ENCODE data around the gene HAUS7.

HAUS7 gene

DNA sequence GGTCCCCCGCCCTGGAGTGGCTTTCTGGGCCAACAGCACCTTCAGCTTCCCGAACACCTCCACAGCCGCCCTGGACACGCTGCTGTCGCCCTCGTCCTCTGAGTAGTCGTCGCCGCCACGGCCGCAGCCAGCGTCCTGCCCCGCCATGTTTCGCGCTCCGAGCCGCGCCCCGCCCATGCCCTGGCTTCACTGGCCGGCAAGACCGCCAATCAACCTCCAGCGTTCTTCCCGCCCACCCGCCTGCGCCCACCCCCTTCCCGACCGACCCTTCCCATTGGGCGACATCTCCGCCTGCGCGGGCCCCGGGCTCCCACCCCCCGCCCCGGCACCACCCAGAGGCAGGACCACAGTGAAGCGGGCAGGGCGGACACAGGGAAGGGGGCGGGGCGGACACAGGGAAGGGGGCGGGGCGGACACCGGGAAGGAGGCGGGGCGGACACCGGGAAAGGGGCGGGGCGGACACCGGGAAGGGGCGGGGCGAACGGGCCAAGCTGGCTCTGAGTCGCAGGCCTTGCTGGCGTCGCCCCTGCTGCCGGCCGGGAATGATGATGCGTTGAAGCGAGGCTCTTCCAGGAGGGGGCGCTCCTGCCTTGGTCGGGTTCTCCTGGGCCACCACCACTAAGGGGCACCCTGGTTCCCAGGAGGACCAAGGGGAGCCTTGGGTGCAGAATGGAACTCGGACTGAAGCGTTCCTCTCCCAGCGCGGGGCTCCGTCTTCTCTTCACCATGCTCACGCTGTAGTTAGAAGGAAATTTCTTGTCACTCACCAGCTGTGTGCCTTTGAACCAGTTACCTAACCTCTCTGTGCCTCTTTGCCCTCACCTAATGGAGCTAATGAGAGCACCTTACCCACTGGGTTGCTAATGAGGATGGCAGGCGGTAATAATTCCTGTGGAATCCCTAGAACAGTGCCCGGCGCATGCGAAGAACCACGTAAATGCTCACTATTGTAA lies at the start of gene HAUS7:
TSS of gene HAUS7 (minus strand) at position 166 of the 953 bp plus-strand sequence. CDS start at position 147, 19 bp downstream.
- peak; percentile 85 for DNase-seq

DNA sequence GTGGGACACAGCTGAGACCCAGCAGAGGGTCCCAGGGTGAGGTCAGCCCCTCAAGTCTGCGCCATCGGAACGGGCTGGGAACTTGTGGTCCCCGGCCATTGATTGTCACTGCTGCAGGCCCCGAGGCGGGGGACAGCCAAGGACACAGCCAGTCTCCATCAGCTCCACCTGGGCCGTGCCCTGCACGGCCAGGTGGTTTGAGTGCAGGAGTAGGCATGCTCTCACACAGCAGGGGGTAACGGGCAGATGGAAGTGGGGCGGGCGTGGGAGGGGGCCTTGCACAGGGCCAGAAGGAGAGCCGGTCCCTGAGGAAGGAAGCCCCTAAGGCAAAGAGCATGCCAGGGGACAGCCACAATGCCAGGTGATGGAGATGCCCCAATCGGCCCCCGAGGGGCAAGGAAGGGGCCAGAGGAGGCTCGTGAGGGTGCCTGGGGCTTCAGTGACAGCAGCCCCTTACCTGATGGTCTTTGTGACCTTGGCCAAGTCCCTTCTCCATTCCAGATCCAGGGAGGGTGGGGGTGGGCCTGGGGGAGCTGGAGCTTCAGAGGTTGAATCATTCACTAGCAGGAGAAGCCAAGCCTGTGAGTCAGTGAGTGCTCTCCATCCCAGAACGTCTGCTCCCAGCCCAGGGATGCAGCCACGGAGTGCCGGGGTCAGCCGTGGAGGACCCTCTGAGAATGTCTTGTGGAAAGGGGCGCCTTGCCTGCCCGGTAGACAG lies 49.4 kb upstream of the HAUS7 start:
- DNase-seq: peak; percentile 60

DNA sequence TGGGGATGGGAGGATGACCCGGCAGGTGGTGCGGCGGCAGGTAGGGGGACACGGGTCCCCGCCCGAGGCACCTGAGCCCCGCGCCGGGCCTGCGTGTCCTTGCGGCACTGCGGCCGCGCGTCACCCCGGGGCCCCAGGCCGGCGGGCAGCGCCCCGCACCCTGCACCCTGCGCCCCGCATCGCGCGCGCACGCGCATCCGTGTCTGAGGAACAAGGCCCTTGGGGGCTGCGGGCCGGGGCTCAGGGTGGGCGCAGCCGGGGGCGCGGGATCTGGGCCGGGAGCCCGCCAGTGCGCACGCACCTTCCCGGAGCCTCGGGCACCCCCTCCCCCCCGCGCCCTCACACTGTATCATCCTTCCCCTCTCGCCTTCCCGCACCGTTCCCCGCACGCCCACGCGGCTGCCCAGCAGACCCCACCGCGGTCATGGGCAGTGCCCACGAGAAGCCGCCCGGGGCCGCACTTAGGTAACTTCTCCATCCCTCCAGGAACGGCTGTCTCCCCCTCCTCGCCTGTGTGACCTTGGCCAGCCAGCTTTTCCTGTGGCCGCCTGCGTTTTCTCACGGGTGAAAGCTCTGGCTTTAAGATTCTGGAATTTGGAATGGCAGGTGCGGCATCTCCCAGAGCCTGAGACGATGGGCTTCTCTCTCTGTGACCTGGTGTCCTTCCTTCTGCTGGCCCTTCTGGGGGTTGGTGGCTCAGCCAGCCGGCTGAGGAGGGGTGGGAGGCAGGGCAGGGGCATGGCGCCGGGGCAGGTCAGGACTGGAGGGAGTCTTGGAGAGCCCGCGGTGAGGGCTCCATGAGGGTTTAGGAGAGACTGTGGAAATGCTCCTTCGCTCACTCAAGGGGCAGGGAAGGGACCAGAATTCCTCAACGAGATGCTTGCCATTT lies 47.8 kb upstream of the HAUS7 start:
- DNase-seq: no peak

DNA sequence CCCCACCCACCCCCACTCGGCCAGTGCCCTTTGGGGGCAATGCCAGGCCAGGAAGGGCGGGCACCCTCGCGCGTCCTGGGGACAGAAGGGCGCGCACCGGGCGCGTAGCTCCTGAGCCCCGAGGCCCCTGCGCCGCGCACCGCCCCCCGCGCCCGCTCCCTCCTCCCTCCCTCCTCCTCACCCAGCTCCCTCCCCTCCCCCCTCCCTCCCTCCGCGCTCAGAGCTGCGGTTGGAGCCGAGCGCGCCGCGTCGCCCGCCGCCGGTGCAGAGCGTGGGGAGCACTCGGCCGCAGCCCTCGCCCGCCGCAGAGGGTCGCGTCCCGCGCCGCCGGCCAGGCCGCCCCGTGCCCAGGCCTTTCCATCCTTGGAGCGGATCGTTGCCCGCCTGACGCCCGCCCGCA lies 47.0 kb upstream of the HAUS7 start, which contains the start of gene ATP2B3:
TSS of gene ATP2B3 (plus strand) at position 220 of the 400 bp plus-strand sequence. CDS start 18,606 bp downstream, outside the sequence.
- no peak for DNase-seq

GRCh38 chrX:153516073-153516472 lies 45.7 kb upstream of the HAUS7 start:
- no peak for DNase-seq

GRCh38 chrX:153515435-153515834 lies 45.1 kb upstream of the HAUS7 start:
- DNase-seq: no peak

DNA sequence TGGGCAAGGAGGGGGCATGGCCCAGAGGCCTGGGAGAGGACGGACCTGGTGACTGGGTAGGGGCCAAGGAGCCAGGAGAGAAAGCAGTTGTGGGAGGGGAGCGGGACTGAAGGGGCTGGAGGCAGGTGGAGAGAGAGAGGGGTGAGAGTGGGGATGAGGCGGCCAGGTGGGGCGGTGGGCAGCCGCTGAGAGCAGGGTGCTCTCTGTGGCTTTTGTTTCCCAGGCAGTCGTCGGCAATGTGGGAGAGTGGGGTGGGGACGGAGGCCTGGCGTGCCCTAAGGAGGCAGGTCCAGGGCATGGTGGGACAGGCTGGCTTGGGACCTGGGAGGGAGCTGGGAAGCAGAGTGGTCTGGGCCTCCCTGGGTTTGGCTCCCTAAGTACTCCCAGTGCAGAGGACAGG lies 43.9 kb upstream of the HAUS7 start:
- DNase-seq: no peak

- DNase-seq: no peak
Measured at GRCh38 chrX:153513265-153513664, 42.9 kb upstream of the HAUS7 start.

GRCh38 chrX:153512501-153512893 lies 42.1 kb upstream of the HAUS7 start:
- no peak for DNase-seq

DNA sequence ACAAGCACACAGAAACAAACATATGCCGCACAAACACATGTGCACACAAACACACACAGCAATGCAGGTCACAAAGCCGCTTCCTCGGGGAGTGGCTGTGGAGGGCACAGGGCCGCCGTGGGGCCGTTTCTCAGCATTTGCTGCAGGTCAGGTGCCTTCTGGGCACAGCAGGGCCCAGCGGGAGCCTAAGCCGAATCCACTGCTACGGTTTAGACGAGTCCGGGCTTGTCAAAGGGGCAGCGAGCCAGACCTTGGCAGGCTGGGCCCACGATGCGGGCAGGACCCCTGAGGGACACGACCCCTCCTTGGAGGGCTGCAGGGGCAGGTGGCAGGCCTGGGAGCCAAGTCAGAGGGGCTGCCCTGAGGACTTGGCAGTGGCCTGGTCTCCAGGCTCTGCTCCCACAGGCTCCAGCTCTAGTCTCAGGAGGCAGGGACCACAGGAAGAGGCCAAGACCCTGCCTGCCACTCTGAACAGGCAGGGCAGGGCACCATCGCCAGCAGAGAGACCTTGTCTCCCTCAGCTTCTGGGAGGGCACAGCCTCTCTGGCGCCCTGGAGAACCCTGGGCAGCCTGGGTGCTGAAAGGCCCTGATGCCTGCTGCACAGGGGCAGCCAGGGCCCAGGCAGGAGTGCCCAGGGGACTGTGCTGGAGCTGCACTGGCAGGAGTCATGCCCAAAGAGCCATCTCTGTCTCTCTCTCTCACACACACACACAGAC lies 41.6 kb upstream of the HAUS7 start:
- peak; percentile 39 for DNase-seq

- no peak for DNase-seq
Measured at GRCh38 chrX:153510383-153510782, 40.0 kb upstream of the HAUS7 start.

GRCh38 chrX:153509592-153509991 lies 39.2 kb upstream of the HAUS7 start:
- DNase-seq: no peak

- peak; percentile 79 for DNase-seq
Measured at GRCh38 chrX:153507484-153508178, 37.3 kb upstream of the HAUS7 start.

DNA sequence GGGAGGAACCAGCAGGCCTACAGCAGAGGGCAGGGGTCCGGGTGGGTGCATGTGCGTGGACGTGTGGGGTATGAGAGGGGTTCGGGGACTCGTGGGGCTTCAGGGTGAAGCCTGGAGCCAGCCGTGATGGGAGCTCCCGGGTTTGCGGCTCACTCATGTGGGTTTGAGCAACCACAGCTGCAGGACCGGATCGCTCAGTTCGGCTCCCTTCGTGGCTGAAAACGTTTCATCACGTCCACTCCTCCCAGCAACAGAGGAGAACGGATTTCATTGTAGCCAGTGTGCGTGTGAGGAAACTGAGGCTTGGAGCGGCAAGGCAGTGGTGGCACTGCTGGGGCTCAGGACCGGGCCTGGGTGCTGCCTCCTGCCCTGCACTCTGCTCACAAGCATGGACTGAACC lies 35.0 kb upstream of the HAUS7 start:
- DNase-seq: no peak

- DNase-seq: no peak
Measured at GRCh38 chrX:153504445-153505016, 34.2 kb upstream of the HAUS7 start.

DNA sequence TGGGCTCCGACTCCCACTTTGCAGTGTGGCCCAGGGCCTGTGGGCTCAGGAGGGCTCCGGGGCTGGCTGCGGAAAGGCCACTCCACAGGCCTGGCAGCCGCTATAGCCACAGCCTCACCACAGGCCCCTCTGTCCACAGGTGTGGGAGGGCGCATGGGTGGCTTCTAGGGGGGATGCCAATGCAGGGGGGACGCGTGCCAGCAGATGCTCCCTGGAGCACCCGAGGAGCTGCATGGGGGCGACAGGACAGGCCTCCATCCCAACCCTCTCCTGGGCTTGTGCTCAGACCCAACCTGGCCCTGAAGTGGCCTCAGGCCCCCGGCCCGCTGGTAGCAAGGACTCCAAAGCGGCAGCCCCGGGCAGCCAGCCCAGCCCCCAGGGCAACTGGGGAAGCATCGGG lies 32.4 kb upstream of the HAUS7 start:
- DNase-seq: no peak

GRCh38 chrX:153502131-153502530 lies 31.8 kb upstream of the HAUS7 start:
- no peak for DNase-seq

- no peak for DNase-seq
Measured at GRCh38 chrX:153501530-153501929, 31.2 kb upstream of the HAUS7 start.

DNA sequence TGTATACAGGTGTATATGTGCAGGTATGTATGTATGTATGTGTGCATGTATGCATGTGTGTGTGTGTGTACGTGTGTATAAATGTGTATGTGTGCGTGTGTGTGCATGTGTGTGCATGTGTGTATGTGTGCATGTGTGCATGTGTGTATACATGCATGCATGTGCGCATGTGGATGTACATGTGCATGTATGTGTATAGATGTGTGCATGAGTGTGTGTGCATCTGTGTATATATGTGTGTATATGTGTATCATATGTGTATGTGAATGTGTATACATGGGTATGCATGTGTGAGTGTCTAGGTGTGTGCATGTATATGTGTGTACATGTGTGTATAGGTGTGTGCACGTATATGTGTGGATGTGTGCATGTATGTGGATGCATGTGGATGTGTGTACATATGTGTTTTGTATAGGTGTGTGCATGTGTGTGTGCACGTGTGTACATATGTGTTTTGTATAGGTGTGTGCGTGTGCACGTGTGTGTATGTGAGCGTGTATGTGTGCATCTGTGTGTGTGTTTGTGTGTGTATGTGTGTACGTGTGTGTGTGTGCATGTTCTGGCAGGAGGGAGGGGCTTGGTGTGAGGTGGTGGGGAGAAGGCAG lies 30.4 kb upstream of the HAUS7 start:
- DNase-seq: no peak

DNA sequence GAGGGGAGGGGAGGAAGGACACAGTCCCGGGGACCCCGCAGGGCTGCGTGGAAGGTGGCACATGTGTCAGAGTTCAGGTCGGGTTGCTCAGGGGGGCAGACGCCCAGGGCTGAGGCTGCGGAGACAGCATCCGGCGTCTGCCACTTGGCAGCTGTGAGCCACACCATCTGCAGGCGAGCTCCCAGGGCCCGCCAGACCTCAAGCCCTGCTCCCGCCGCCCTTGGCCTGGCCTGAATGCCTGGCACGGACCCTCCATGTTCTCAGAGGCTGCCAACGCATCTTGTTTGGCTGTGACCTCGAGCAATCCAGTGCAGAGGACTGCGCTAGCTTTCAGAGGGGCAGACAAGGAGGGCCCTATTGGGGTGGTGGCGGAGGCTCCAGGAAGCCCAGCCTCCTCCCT lies 29.5 kb upstream of the HAUS7 start:
- DNase-seq: peak; percentile 50

DNA sequence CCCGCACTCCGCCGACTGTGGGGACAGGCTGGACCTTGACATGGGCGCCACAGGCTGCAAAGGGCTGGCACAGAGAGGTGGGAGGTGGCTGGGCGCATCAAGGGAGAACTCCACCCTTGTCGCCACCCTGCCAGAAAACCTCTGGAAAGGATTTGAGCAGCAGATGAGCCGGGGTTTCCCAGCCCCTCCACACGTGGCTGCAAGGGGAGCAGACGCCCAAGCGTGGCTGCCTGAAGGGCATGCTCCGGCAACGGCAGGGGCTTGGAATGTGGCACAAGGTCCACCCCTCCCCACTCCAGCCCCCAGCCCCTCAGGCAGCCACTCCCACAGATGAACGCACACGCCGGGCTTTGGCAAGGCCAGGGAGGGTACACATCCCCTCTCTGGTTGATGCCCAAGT lies 29.0 kb upstream of the HAUS7 start:
- DNase-seq: no peak

All from DMS 273 treated with DMSO at 0.1 percent for 48 hours (cell line).